ENCODE data around the gene KLHL3.

KLHL3 gene

DNA sequence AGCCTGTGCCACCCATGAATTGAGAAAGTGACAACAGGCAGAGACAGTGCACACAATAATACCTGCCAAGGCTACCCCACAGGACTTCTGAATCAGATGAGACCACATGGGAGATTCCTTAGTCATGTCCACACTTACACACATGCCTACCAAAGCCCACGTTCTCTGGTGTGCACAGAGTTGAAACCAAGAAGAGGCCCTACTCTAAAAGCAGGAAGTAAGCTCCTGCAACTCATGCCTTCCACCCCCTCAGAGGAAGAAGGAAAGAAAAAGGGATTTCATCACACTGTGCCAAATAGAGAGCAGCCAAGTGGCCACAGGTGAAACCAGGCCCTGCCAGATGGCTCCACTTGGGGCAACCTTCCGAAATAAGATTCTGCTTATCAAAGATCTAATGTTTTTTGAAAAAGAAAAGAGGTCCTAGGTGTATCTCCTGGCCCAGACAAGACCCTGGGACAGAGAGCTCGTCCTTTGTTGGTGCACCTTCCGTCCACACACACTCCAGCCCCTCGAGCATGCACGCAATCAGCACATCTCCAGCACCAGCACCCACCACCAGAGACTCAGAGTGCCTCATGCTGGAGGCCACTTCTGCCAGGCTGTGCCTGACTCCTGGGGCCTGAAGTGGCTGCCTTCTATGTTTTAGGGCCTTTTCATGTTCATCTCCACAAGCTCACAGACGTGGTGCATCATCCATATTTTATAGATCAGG lies 122.2 kb downstream of the KLHL3 start:
- no peak overlapping the region for H3K4me3 ChIP-seq (ENCODE audit: control insufficient read depth, low read depth, low read length)
- no peak for TF ChIP-seq CTCF (conservative IDR thresholded peaks at IDR 0.05; ENCODE audit: control insufficient read depth, insufficient read depth, low read depth, low read length)
- DNase-seq (ENCODE audit: low read depth): peak; percentile 82

GRCh38 chr5:137612576-137612975 lies 123.3 kb downstream of the KLHL3 start:
- DNase-seq (ENCODE audit: low read depth): no peak
- no peak for TF ChIP-seq CTCF (conservative IDR thresholded peaks at IDR 0.05; ENCODE audit: control insufficient read depth, insufficient read depth, low read depth, low read length)
- no peak overlapping the region for H3K4me3 ChIP-seq (ENCODE audit: control insufficient read depth, low read depth, low read length)

DNA sequence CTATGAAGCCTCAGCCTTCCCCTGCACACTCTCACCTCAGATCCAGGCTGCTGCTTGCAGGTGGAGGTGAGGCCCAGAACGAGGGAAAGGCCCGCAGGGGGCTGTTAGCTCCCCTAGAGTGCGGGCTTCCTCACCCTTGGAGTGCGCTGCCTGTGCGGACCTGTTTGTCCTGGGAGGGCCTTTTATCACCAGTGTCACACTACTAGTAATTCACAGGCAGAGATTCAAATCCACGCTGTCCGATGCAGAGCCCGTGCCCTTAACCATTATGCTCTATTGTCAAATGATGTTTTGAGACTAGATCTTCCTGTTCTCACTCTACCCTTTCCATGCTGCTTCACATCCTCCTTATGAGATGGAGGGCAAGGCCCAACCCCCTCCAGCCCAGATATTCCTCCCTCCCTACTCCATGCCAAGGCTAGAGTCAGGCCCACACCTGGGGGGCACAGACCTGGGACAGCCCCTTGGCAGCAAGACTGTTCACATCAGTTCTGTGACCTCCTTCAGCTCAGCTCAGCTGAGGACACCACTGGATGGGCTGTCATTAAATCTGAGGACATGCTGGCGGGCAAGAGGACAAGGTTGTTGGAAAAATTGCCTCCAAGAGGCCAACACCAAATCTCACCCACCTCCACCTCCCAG lies 124.0 kb downstream of the KLHL3 start:
- DNase-seq (ENCODE audit: low read depth): no peak
- H3K4me3 ChIP-seq (ENCODE audit: control insufficient read depth, low read depth, low read length): no peak overlapping the region
- TF ChIP-seq CTCF (conservative IDR thresholded peaks at IDR 0.05; ENCODE audit: control insufficient read depth, insufficient read depth, low read depth, low read length): no peak

DNA sequence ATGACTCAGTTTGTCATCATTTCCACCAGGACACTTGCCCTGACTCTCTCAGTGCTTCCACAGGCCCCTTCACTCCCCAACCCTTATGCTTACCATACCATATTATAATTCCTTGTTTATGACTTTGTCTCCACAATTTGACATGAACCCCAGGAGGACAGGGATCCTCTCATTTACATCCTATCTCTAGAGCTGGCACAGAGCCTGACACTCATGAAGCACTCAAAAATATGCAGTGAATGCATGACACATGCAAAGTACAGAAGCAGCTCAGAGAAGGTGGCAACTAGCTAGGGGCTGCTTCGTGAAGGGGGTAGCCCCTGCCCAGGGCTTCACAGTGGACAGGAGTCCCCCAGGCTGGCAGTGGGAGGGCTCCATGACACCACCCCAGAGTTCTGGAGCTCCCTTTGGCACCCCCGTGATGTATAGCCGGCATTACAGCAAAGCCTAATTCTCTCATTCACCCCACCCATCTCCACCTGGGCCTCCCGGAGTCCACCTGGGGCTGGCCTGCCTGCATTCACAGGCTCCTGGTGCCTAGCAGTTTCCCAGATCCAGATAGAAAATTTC lies 124.8 kb downstream of the KLHL3 start:
- no peak for TF ChIP-seq CTCF (conservative IDR thresholded peaks at IDR 0.05; ENCODE audit: control insufficient read depth, insufficient read depth, low read depth, low read length)
- H3K4me3 ChIP-seq (ENCODE audit: control insufficient read depth, low read depth, low read length): no peak overlapping the region
- no peak for DNase-seq (ENCODE audit: low read depth)

- no peak overlapping the region for H3K4me3 ChIP-seq (ENCODE audit: control insufficient read depth, low read depth, low read length)
- no peak for DNase-seq (ENCODE audit: low read depth)
- no peak for TF ChIP-seq CTCF (conservative IDR thresholded peaks at IDR 0.05; ENCODE audit: control insufficient read depth, insufficient read depth, low read depth, low read length)
Measured at GRCh38 chr5:137610598-137610997, 125.3 kb downstream of the KLHL3 start.

DNA sequence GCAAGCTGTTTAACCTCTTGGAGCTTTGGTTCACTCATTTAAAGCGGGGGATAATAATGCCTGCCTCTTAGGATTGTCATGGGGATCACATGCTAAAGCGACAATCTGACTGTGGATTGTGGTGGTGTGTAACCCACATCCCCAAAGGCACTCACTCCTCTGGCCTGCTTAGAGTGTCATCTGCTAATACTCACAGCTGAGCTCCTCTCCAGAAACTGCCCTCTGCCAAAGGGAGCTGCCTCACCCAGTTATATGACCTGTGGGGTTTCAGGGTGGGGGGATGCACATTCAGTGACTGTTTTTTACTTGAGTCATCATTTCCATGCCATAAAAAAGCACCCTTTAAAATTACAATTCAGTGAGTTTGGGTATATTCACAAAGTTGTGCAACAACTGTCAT lies 126.8 kb downstream of the KLHL3 start:
- DNase-seq (ENCODE audit: low read depth): peak; percentile 62
- TF ChIP-seq CTCF (conservative IDR thresholded peaks at IDR 0.05; ENCODE audit: control insufficient read depth, insufficient read depth, low read depth, low read length): no peak
- no peak overlapping the region for H3K4me3 ChIP-seq (ENCODE audit: control insufficient read depth, low read depth, low read length)

All from fibroblast of mammary gland (primary cell).